ENCODE data around the gene BSPRY. TPM values are rescaled to one million over a fixed set of nuclear protein-coding genes. Genes with fewer than 3 reads are reported as not detected.
"Not testable (repeated sequence)": the region's sequence is repeated elsewhere in the genome, so short reads cannot be mapped to it uniquely, and the experiment has no call there.

BSPRY gene
- total RNA-seq, 2 donors from 2014 or later, result 0.48 to 3.8 TPM

- no peaks in the 10 kb centered on the region for H3K4me1 ChIP-seq
These were observed 11.0 kb downstream of the BSPRY start for GRCh38 chr9:113360242-113360842.

GRCh38 chr9:113361304-113362018 is 12.1 kb downstream of the BSPRY start:
- no peaks in the 10 kb centered on the region for H3K36me3 ChIP-seq
- no peak overlapping the region for H3K4me3 ChIP-seq
- H3K27ac ChIP-seq, result no peak overlapping the region
- DNase-seq (ENCODE audit: low spot score), result no peak
- peaks cover 0 to 4% of the 10 kb centered on the region in 2 donors for H3K27me3 ChIP-seq
- H3K9me3 ChIP-seq, result no peaks in the 10 kb centered on the region
- TF ChIP-seq CTCF (IDR thresholded peaks at IDR 0.05), result no peak
- no peaks in the 10 kb centered on the region for H3K4me1 ChIP-seq

More at GRCh38 chr9:113360242-113360842, 11.0 kb downstream of the BSPRY start:
- TF ChIP-seq CTCF (IDR thresholded peaks at IDR 0.05), result no peak
- no peaks in the 10 kb centered on the region for H3K36me3 ChIP-seq
- H3K27ac ChIP-seq, result no peak overlapping the region
- no peak overlapping the region for H3K4me3 ChIP-seq
- no peak for DNase-seq (ENCODE audit: low spot score)
- H3K27me3 ChIP-seq, result peaks cover 0 to 4% of the 10 kb centered on the region in 2 donors
- no peaks in the 10 kb centered on the region for H3K9me3 ChIP-seq

- Histone ChIP-seq H3K27ac (no peak overlapping the region), H3K27me3 (peaks cover 0 to 4% of the 10 kb centered on the region in 2 donors), H3K36me3 (no peaks in the 10 kb centered on the region), H3K4me1 (no peaks in the 10 kb centered on the region), H3K9me3 (no peaks in the 10 kb centered on the region), H3K4me3 (no peak overlapping the region)
- no peak for TF ChIP-seq CTCF (IDR thresholded peaks at IDR 0.05)
- no peak for DNase-seq (ENCODE audit: low spot score)
These were observed 14.0 kb downstream of the BSPRY start for GRCh38 chr9:113363336-113363735.

- peaks cover 0 to 4% of the 10 kb centered on the region in 2 donors for H3K27me3 ChIP-seq
- TF ChIP-seq CTCF (IDR thresholded peaks at IDR 0.05), result no peak
- no peaks in the 10 kb centered on the region for H3K4me1 ChIP-seq
- H3K4me3 ChIP-seq, result no peak overlapping the region
- no peak overlapping the region for H3K27ac ChIP-seq
- DNase-seq (ENCODE audit: low spot score), result no peak
- H3K36me3 ChIP-seq, result no peaks in the 10 kb centered on the region
- no peaks in the 10 kb centered on the region for H3K9me3 ChIP-seq
These were observed 15.6 kb downstream of the BSPRY start for GRCh38 chr9:113364951-113365350.

- not testable (repeated sequence) for DNase-seq (ENCODE audit: low spot score); H3K9me3 ChIP-seq; H3K27ac ChIP-seq; H3K4me1 ChIP-seq; H3K36me3 ChIP-seq; H3K4me3 ChIP-seq; H3K27me3 ChIP-seq
These were observed 16.3 kb downstream of the BSPRY start for GRCh38 chr9:113365652-113366051.

- no peak for DNase-seq (ENCODE audit: low spot score)
- H3K4me1 ChIP-seq, result no peaks in the 10 kb centered on the region
- no peak overlapping the region for H3K4me3 ChIP-seq
- H3K36me3 ChIP-seq, result peaks cover 4% of the 10 kb centered on the region
- no peak for TF ChIP-seq CTCF (IDR thresholded peaks at IDR 0.05)
- no peaks in the 10 kb centered on the region for H3K9me3 ChIP-seq
- H3K27me3 ChIP-seq, result peaks cover 0 to 4% of the 10 kb centered on the region in 2 donors
- no peak overlapping the region for H3K27ac ChIP-seq
These were observed 19.1 kb downstream of the BSPRY start for GRCh38 chr9:113368348-113368981.

Data from right atrium auricular region (tissue), 2 donors.